IPS-18c (cell line): ENCODE results near the gene ANXA1.
"Not testable (repeated sequence)": the region's sequence is repeated elsewhere in the genome, so short reads cannot be mapped to it uniquely, and the experiment has no call there.

Experiments
- H3K4me3 ChIP-seq: 2 replicates; pipeline ENCODE4 v1.7.0; 2013; ENCODE audit warnings: low read depth, mild to moderate bottlenecking, low read length, moderate library complexity; ENCODE audit not compliant: insufficient read depth
- H3K9me3 ChIP-seq: one replicate; pipeline ENCODE4 v1.6.1; 2013; ENCODE audit warnings: mild to moderate bottlenecking, low read length, moderate library complexity; ENCODE audit not compliant: control insufficient read depth, insufficient read depth

The ANXA1 gene, protein sequence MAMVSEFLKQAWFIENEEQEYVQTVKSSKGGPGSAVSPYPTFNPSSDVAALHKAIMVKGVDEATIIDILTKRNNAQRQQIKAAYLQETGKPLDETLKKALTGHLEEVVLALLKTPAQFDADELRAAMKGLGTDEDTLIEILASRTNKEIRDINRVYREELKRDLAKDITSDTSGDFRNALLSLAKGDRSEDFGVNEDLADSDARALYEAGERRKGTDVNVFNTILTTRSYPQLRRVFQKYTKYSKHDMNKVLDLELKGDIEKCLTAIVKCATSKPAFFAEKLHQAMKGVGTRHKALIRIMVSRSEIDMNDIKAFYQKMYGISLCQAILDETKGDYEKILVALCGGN

DNA sequence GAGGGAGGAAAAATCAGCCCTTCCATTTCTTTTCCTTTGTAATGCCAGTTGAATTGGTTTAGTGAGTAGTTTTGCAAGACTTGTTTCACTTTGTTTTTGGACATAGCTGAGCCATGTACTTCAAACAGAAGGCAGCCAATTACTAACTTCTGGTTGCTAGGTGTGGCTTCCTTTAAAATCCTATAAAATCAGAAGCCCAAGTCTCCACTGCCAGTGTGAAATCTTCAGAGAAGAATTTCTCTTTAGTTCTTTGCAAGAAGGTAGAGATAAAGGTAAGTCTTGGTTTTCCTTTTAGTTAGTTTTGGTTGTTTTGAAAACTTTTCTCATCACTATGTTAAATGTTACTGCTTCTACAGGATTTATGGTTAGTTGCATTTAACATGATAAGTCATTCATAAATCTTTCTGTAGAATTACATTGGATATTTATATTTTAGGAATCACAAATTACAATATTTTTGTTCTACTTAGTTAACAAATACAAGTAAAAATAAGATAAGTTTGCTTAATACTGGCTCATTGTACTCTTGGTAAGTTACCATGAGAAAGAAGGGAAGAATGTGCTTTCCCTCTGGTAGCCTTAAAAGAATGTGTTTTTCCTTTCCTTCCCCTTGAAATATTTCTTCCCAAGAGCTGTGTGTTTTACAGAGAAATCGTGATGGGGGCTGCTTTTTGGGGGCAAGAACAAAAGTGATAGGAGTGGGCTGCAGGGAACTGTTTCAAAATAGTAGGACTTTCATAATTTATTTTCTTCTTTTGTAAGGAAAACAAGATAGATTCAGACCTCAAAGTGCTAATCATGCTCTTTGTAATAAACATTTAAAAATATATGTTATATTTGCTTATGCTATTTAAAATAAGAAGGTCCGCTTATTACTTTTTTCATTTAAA lies at the start of gene ANXA1:
ANXA1 (plus strand) TSS at position 213 of the 890 bp plus-strand sequence. CDS start 6,671 bp downstream, outside the sequence.
- no peak within 1 kb of the TSS for H3K4me3 ChIP-seq
- H3K9me3 ChIP-seq, result no peaks in the 10 kb centered on the region

DNA sequence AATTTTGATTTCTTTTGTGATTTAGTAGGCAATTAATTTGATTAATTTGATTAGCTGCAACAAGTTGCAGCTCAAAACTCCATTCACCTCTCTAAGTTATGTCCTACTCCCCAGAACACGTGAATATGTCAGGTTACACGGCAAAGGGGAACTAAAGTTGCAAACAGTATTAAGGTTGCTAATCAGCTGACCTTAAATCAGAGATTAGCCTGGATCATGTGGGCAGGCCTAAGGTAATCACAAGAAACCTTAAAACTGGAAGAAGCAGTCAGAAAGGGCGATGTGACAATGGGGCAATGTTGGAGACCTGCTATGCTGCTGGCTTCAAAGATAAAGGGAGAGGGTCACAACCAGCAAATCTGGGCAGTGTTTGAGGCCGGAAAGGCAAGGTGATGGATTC lies 47.3 kb upstream of the ANXA1 start:
- no peaks in the 10 kb centered on the region for H3K9me3 ChIP-seq
- H3K4me3 ChIP-seq, result no peak overlapping the region

DNA sequence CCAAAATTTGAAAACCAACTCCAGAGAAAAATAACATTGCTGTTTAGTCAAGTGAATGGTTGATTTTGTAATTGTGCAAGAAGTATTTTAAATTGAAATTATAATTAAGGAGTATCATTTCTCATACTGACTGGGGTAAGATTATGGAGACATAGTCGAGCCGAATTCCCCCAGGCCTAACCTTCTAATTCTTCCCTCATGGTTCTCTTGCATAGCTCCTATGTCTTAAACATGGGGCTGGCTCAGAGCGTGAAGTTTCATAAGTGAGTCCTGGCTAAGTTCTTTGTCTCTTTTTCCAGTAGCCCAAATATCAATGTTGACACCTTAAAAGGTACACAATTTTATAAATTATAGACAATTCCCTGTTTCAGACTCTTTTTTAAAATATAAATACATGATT lies 46.7 kb upstream of the ANXA1 start:
- Histone ChIP-seq H3K4me3 (no peak overlapping the region), H3K9me3 (no peaks in the 10 kb centered on the region)

DNA sequence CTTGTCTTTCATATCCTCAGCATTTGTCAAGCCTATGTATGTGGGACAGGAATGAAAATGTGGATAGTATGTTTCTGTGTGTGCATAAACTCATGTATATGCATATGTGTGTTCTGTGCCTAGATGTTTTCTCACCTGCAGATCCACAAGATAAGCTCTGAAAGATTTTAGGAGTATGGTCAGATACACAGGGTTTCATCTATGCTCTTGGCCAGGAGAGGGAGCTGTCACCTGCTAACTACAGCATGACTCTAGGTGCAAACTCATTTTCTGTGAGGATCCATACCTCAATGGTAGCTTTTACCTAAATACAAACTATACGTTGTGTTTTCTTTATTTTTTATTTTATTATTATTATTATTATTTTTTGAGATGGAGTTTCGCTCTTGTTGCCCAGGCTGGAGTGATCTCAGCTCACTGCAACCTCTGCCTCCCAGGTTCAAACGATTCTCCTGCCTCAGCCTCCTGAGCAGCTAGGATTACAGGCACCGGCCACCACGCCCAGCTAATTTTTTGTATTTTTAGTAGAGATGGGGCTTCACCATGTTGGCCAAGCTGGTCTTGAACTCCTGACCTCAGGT lies 44.1 kb upstream of the ANXA1 start:
- not testable (repeated sequence) for H3K9me3 ChIP-seq, H3K4me3 ChIP-seq

DNA sequence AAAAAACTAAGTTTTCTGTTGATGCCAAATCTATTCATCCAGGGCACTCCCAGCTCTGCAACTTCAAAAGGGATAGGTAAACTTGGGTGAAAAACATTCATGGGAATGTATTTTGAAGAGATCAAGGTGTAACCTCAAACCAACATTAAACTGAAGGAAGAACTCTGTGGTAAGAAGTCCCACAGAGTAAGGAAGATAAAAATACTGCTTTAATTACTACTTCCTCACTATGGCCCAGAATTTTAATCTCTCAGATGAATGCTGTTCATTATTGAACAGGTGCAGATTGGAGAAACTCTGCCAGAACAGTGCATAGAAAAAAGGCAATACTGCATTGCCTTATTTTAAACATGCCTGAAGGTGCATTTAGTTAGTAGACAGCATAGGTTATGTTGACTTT lies 37.6 kb upstream of the ANXA1 start:
- Histone ChIP-seq H3K4me3 (no peak overlapping the region), H3K9me3 (no peaks in the 10 kb centered on the region)

DNA sequence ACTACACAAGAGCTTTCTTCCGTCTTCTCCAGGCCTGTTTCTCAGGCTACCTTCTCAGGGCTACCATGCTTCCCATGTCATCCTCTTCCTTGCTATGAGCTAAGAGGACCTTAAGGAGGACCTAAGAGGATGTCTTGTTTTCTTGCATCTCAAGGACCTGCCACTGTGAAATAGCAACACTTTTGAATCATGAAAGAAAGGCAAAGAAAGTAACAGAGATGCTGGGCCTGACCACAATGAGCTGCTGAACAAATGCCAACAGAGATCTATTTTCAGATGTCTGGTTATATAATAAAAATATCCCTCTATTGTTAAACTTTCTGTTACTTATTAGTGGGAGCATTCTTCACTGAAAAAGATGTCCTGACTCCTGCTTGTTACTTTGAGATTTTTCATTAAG lies 36.7 kb upstream of the ANXA1 start:
- Histone ChIP-seq H3K9me3 (no peaks in the 10 kb centered on the region), H3K4me3 (no peak overlapping the region)

DNA sequence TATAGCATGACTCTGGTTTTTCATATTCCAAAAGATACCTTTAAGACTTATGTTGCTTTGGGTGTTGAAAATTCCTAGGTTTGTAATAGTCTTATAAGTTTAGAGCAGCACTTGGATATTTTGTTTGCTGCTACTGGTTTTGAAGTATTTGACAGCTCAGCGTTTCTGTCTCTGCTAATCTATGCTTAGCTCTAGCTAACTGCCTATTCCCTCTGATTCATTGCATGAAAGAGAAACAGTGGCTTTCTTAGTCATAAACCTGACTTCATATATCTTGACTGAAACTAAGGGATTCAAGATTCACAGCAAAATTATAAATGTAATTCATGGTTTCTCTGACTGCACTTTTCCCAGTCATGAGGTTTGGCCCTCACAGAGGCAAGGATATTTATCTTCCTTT lies 35.6 kb upstream of the ANXA1 start:
- H3K9me3 ChIP-seq, result no peaks in the 10 kb centered on the region
- no peak overlapping the region for H3K4me3 ChIP-seq

DNA sequence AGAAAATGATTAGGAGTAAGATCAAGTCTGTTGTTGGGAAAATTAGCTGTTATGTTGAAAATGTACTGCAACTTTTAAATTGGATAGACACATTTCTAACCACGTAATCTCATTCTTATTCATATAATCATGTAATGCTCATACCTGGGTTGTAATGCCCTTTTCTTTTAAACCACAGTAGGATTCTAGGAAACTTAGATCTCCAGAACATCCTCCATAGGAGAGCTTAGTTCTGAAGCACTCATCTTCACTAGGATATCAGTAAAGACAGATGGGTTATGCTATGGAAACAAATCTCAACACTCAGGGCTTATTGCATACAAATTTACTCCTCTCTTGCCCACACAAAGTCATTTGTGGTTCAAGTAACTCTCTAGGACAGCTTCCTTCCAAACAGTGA lies 34.8 kb upstream of the ANXA1 start:
- H3K9me3 ChIP-seq, result no peaks in the 10 kb centered on the region
- no peak overlapping the region for H3K4me3 ChIP-seq

DNA sequence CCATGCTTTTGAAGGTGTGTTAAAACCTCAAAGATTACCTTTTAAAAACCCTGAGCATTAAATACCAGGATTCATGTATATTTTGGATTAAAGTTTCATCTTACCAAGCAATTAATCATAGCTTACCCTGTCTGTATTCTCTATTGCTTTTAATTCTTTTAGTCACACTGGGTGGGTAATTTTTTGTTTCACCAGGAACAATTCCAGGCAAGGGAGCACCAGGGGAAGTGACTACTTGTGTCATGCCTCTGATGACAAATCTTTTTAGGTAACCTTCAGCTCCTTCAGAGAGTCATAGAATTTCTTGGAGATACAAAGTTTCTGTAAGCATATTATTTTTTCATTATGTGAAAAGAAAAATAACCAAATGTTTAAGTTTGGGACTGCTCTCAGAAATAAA lies 33.4 kb upstream of the ANXA1 start:
- no peak overlapping the region for H3K4me3 ChIP-seq
- H3K9me3 ChIP-seq, result no peaks in the 10 kb centered on the region

DNA sequence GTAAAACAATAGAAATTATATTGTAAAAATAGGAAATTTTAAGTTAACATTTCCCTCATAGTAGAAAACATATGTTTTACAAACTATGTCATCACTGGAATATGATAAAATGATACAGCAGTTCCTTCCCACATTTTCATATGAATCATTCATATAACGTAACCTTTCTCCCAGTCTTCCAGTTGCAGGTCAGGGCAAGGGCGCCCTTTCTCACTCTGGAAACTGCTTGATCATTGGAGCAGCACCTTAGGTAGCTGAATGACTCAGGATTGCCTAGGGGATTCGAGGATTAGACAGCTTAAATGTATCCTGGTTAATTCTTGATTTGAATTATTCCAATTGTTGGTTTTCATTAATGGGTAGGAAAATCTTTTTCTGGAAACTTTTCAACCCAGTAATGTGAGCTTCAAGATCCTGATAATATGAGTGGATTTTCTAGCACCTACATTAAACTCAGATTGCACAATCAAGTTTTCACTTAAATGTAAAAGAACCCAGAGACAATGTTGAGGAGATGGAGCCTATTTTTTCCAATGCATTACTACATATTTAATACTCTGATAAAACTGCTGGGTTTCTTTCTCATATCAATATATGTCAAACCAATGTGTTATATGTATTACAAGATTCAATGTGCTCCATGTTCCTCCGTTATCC lies 32.6 kb upstream of the ANXA1 start:
- Histone ChIP-seq H3K4me3 (no peak overlapping the region), H3K9me3 (no peaks in the 10 kb centered on the region)

DNA sequence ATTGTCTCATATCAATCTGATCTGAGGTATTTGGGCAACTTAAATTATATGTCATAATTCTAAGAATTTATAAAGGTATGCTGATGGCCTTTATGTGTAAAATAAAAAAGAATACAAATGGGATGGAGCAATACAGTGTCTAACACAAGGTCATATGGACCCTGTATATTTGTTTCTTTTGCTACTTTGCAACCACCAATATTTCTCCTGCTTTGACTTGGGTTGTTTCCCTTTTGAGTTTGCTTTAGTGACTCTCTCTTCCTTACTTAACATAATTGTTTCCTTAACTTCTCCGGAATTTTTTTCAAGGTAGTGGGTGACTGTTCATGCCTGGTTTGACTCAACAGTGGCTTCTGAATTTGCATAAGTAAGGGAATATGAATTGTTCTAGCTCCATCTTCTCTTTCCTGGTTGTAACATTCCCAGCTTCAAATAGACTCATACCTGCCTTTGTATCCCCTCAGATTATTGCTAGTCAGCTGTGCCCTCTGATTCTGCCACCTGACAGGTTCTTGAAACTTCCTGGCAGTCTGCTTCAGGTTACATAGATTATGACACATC lies 30.2 kb upstream of the ANXA1 start:
- H3K4me3 ChIP-seq, result no peak overlapping the region
- H3K9me3 ChIP-seq, result no peaks in the 10 kb centered on the region

DNA sequence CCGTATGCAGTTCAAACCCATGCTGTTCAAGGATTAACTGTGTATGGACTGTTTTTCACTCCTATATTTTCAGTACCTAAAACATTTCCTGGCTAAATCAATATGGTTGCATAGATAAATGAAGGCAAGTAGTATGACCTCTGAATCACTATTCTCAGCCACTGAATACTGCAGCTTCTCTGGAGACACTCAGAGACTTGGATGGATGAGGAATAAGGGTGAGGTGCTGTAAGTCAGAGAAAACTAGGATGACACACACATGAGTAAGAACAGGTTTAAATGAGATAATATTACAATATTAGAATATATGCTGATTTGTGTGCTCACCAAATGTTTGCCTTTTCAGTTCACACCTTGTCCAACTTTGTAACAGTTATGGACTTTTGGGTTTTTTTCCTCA lies 26.0 kb upstream of the ANXA1 start:
- H3K4me3 ChIP-seq, result no peak overlapping the region
- no peaks in the 10 kb centered on the region for H3K9me3 ChIP-seq

DNA sequence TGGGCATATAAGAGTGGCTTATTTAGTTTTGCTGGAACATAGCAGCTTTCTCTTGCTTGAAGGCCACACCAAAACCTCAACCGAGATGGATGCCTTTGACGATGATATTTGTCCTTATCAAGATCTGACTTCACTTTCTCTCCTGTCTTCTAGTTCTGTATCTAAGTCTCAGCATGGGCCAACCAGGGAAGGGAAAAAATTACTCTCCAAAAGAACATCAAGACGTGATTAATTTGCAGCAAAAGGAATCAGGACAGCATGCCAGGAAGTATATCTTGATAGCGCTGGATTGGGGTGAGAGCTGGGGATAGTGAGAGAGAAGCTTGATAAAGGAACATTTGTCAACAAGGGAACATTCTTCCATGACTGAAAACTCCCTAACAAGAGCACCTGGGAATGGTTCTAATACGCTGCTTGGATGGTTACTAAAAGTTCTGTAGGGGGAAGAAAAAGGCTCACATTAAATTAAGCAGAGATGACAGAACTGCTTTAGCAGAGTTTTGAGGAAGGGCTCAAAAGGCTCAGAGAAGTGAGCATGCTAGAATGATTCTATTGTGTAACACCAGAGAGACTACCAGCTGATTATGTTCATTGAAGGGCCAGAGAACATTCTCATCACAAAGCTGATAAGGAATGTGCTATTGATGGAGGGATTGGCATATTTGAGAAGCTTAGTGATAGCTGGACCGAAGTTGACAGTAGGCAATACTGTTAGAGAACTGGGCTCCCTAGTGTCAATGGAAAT lies 21.6 kb upstream of the ANXA1 start:
- Histone ChIP-seq H3K4me3 (no peak overlapping the region), H3K9me3 (no peaks in the 10 kb centered on the region)

DNA sequence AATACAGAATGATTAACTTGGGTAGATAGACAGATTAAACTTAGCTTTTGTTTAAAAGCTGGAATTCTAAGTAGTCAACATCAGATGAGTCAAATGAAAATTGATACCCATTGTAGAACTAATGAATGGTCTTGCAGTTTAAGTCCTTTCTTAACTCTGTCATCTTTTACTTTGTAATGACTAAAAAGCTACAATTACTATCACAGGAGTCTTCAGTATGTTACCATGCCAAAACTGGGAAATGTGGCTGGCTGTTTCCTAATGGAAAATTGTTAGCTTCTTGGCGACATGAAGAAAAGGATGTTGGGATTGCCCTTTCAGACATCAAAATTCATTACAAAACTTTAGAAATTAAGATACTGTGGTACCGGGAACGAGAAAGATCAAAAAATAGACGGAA lies 20.2 kb upstream of the ANXA1 start:
- no peaks in the 10 kb centered on the region for H3K9me3 ChIP-seq
- no peak overlapping the region for H3K4me3 ChIP-seq

DNA sequence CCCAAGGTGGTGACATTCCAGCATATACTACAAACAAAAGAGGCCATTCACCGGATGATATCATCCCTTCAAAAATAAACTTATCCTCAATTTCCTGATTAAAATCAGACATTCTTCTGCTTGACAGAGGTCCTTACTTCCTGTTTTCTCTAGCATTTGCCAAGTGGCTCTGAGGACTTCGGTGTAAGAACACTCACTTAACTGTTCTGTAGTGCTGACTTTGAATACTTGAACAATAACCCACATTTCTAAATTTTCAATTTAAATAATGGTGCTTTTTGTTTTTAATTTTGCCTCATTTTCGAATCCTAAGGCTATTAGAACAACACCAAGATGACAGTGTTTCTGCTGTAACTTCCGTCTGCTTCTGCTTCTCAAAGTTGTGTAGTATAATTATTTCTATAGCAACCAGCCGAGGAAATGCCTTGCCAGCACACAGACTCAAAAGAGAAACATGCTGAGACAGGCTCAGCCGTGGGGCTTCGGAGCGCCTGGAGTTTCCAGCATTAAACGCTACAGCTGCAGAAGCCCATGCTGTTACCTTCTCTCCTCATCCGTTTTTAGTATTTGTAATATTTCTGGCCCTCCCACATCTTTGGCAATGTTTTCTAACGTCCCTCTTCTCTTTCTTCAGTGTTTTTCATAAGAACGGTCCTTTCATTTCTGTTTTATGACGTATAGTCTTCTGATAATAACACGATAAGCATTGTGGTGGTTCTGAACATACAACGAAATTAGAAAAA lies 19.5 kb upstream of the ANXA1 start:
- Histone ChIP-seq H3K4me3 (no peak overlapping the region), H3K9me3 (no peaks in the 10 kb centered on the region)

DNA sequence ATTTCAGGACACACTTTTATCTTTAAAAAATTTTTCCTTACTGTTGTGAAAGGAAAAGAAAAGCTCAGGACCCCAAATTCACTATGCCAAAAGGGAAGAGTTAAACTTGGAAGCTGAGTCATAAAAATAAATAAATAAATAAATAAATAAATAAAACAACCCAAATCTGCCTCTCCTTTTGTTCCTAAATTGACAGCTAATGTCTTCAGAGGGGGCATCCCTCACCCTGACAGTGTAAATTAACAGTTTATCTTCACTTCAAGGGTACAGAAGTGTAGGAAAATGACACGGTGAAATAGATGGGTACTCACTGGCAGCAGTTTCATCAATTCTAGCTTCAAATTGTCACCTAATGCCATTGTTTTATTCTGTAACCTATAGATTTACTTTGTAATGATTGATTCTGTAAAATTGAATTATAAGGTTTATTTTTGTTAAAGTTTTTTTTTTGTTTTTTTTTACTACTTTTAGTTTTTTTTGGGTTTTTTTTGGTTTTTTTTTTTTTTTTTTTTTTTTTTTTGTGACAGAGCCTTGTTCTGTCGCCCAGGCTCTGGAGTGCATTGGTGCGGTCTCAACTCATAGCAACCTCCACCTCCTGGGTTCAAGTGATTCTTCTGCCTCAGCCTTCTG lies 18.5 kb upstream of the ANXA1 start:
- no peak overlapping the region for H3K4me3 ChIP-seq
- no peaks in the 10 kb centered on the region for H3K9me3 ChIP-seq
